Measurements from ENCODE around the gene PCDHGA10.
"Not testable (repeated sequence)": the region's sequence is repeated elsewhere in the genome, so short reads cannot be mapped to it uniquely, and the experiment has no call there.

Gene PCDHGA10

DNA sequence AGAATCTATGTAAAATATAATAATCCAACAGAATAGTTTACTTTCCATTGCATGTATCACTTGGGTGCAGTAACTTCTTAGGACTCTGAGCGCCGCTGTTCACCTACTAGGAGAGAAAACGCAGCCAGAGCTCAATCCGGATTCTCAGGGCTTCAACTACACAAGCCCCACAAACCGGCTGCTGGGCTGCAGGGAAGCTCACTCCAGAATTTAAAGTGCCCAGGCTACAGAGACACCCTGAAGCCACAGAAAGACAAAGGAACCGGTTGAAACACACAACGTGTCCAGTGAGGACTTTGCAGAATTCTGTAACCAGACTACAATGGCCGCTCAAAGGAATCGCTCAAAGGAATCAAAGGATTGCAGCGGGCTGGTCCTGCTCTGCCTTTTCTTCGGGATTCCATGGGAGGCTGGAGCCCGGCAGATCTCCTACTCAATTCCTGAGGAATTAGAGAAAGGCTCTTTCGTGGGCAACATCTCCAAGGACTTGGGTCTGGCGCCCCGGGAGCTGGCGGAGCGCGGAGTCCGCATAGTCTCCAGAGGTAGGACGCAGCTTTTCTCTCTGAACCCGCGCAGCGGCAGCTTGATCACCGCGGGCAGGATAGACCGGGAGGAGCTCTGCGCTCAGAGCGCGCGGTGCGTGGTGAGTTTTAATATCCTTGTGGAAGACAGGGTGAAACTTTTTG lies at the start of gene PCDHGA10:
Gene PCDHGA10, plus strand, starts transcription at position 134 of the 686 bp plus-strand sequence. Its CDS starts 189 bp downstream, at position 323.
- peak; percentile 51 to 64 for DNase-seq

DNA sequence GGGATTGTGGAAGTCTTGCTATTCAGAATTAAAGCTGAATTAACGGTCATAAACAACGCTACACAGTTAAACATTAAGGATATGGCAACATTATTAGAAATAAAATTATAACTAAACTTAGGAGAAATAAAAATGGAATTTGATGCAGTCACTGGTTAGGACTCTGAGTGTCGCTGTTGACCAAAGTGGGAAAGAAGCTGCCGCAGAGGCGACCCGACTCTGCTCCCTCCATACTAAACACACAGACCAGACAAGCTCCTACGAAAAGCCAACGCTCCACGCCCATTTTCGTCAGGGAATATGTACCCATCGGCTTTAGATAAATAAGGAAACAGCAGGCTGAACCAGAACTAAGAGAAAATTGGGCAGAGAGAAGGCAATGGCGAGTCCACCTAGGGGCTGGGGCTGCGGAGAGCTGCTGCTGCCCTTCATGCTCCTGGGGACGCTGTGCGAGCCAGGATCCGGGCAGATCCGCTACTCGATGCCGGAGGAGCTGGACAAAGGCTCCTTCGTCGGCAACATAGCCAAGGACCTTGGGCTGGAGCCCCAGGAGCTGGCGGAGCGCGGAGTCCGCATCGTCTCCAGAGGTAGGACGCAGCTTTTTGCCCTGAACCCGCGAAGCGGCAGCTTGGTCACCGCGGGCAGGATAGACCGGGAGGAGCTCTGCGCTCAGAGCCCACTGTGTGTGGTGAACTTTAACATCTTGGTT lies 48.7 kb upstream of the PCDHGA10 start, which contains the start of gene PCDHGA5:
Gene PCDHGA5, plus strand, starts transcription at position 211 of the 709 bp plus-strand sequence. Its CDS starts 169 bp downstream, at position 380.
- no peak for DNase-seq

- DNase-seq: no peak
Observed at GRCh38 chr5:141366016-141366896, 46.5 kb upstream of the PCDHGA10 start.

GRCh38 chr5:141369994-141370848 lies 42.6 kb upstream of the PCDHGA10 start, which contains the start of gene PCDHGB3:
Gene PCDHGB3 (plus strand): TSS chr5:141370242. CDS start chr5:141370395, 153 bp downstream.
- DNase-seq: peak in 1 of 2 donors; percentile 25

DNA sequence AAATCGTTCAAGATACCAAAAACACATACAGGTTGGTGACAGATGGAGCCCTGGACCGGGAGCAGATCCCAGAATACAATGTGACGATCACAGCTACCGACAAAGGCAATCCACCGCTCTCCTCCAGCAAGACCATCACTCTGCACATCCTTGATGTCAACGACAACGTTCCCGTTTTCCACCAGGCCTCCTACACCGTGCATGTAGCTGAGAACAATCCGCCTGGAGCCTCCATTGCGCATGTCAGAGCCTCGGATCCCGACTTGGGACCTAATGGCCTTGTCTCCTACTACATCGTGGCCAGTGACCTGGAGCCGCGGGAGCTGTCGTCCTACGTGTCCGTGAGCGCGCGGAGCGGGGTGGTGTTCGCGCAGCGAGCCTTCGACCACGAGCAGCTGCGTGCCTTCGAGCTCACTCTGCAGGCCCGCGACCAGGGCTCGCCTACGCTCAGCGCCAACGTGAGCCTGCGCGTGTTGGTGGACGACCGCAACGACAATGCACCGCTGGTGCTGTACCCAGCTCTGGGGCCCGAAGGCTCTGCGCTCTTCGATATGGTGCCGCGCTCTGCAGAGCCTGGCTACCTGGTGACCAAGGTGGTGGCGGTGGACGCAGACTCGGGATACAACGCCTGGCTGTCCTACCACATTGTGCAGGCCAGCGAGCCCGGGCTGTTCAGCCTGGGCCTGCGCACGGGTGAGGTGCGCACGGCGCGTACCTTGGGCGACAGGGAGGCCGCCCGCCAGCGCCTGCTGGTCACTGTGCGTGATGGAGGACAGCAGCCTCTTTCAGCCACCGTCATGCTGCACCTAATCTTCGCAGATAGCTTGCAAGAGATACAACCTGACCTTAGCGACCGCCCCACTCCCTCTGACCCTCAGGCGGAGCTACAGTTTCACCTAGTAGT lies 41.0 kb upstream of the PCDHGA10 start:
- no peak for DNase-seq

GRCh38 chr5:141373673-141374317 lies 39.0 kb upstream of the PCDHGA10 start, which contains the start of gene PCDHGA6:
Gene PCDHGA6 (plus strand): TSS chr5:141373891. CDS start chr5:141374084, 193 bp downstream.
- DNase-seq: no peak

DNA sequence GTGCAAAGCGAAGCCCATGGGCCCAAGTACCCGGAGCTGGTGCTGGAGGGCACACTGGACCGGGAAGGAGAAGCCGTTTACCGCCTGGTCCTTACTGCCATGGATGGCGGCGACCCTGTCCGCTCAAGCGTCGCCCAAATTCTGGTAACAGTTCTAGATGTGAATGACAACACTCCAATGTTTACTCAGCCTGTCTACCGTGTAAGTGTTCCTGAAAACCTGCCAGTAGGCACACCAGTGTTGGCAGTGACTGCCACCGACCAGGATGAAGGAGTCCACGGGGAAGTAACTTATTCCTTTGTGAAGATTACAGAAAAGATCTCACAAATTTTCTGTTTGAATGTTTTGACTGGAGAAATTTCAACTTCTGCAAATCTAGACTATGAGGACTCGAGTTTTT lies 38.2 kb upstream of the PCDHGA10 start:
- no peak for DNase-seq

DNA sequence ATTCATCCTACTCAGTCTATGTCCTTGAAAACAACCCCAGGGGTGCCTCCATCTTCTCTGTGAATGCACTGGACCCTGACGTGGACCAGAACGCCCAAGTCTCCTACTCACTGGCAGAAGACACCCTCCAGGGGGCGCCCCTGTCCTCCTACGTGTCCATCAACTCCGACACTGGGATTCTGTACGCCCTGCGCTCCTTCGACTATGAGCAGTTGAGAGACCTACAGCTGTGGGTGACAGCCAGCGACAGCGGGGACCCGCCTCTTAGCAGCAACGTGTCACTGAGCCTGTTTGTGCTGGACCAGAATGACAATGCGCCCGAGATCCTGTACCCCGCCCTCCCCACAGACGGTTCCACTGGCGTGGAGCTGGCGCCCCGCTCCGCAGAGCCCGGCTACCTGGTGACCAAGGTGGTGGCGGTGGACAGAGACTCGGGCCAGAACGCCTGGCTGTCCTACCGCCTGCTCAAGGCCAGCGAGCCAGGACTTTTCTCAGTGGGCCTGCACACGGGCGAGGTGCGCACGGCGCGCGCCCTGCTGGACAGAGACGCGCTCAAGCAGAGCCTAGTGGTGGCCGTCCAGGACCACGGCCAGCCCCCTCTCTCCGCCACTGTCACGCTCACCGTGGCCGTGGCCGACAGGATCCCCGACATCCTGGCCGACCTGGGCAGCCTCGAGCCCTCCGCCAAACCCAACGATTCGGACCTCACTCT lies 37.2 kb upstream of the PCDHGA10 start:
- not testable (repeated sequence) for DNase-seq

DNA sequence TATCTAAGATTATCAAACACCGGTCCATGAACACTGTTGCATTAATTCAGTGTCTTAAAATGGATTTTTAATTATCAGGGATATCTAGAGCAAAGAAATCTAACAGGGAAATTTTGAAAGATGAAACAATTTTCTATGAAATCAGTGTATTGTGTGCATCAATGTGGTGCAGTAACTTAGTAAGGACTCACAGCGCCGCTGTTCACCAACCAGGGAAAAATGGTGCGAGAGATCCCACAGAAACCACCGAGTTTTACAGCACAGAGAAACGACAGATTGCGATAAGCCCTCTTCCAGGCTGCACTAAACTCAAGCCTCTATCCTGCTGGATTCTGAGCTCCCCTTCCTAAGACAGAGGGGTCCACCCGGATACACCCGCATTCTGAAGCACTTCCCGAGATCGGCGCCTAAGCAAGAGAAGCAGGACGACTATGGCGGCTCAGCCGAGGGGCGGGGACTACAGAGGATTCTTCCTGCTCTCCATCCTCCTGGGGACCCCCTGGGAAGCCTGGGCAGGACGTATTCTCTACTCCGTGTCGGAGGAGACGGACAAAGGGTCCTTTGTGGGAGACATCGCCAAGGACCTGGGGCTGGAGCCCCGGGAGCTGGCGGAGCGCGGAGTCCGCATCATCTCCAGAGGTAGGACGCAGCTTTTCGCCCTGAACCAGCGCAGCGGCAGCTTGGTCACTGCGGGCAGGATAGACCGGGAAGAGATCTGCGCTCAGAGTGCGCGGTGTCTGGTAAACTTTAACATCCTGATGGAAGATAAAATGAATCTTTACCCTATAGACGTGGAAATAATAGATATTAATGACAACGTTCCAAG lies 30.1 kb upstream of the PCDHGA10 start, which contains the start of gene PCDHGA7:
Gene PCDHGA7, plus strand, starts transcription at position 274 of the 826 bp plus-strand sequence. Its CDS starts 158 bp downstream, at position 432.
- no peak for DNase-seq

DNA sequence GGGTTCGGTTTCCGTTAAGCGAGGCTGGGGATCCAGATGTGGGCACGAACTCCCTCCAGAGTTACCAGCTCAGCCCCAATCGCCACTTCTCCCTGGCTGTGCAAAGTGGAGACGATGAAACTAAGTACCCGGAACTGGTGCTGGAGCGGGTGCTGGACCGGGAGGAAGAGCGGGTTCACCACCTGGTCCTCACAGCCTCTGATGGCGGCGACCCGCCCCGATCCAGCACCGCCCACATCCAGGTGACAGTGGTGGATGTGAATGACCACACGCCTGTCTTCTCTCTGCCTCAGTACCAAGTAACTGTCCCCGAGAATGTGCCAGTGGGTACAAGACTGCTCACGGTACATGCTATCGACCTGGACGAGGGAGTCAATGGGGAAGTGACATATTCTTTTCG lies 29.4 kb upstream of the PCDHGA10 start:
- DNase-seq: no peak

- DNase-seq: no peak
Observed at GRCh38 chr5:141384471-141385267, 28.1 kb upstream of the PCDHGA10 start.

DNA sequence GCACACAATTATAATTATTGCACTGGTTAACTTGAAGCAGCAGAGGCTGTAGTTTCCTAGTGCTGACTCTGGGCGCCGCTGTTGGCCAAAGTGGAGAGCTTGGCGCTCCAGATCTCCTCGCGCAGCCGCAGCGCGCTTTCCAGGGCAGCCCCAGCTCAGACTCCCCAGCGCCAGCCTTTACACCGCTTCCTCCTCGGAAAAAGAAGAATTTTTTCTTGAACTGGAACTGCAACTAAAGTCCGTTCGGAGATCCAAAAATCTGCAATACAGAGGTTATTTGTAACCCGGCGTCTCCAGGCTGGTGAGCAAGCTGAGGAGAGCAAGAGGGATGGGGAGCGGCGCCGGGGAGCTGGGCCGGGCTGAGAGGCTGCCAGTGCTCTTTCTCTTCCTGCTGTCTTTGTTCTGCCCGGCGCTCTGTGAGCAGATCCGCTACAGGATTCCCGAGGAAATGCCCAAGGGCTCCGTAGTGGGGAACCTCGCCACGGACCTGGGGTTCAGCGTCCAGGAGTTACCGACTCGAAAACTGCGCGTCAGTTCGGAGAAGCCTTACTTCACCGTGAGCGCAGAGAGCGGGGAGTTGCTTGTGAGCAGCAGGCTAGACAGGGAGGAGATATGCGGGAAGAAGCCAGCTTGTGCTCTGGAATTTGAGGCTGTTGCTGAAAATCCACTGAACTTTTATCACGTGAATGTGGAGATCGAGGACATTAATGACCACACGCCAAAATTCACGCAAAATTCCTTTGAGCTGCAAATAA lies 25.1 kb upstream of the PCDHGA10 start, which contains the start of gene PCDHGB4:
Gene PCDHGB4, plus strand, starts transcription at position 142 of the 755 bp plus-strand sequence. Its CDS starts 187 bp downstream, at position 329.
- DNase-seq: peak; percentile 7 to 14

GRCh38 chr5:141388661-141389060 lies 24.1 kb upstream of the PCDHGA10 start:
- DNase-seq: no peak

GRCh38 chr5:141389153-141390042 lies 23.4 kb upstream of the PCDHGA10 start:
- DNase-seq: no peak

- no peak for DNase-seq
Observed at GRCh38 chr5:141392429-141393198, 20.2 kb upstream of the PCDHGA10 start, which contains the start of gene PCDHGA8. Gene PCDHGA8 (plus strand): TSS chr5:141392633. CDS start chr5:141392814, 181 bp downstream.

All from inflammatory macrophage treated with lipopolysaccharide for 1 hour (primary cell).